HL-60/S4 treated with retinoic acid at 250 ng/mL for 4 days and 3 days (cell line): ENCODE data around the gene SIX1.

Experiments
- in situ Hi-C: fragments of 300-500 bp; cut with MboI; formaldehyde crosslinking; loops from 2 replicates; pipeline ENCODE4 v1.7.0; 2022; ENCODE audit warnings: low sequenced_read_pairs

Gene SIX1

GRCh38 chr14:60616461-60616959 is 32.8 kb downstream of the SIX1 start:
- in situ Hi-C loops, result no loop called here

GRCh38 chr14:60602291-60602690 is 47.0 kb downstream of the SIX1 start:
- in situ Hi-C loops, result no loop called here

GRCh38 chr14:60599727-60600126 is 49.5 kb downstream of the SIX1 start:
- in situ Hi-C loops, result no loop called here

- in situ Hi-C loops, result no loop called here
Observed at GRCh38 chr14:60596139-60596538, 53.1 kb downstream of the SIX1 start.

GRCh38 chr14:60594062-60594461 is 55.2 kb downstream of the SIX1 start:
- in situ Hi-C loops, result no loop called here
